NCI-H128 (cell line): ENCODE measurements around the gene RIOK1.
"Not testable (repeated sequence)": the region's sequence is repeated elsewhere in the genome, so short reads cannot be mapped to it uniquely, and the experiment has no call there.

Experiments used
- DNase-seq: peaks from one replicate; lab custom pipeline; 2025; ENCODE audit not compliant: unreplicated experiment; lab: John Stamatoyannopoulos, UW

The RIOK1 gene

GRCh38 chr6:7389451-7390225 lies at the start of gene RIOK1, which contains the start of gene CAGE1:
Gene RIOK1, plus strand, starts transcription at chr6:7389808. Its CDS starts 195 bp downstream, at chr6:7390003.
Gene CAGE1, minus strand, starts transcription at chr6:7389742. Its CDS starts 2,569 bp downstream, at chr6:7387173.
- peak; percentile 76 for DNase-seq

- DNase-seq: no peak
Observed at GRCh38 chr6:7341271-7341670, 48.3 kb upstream of the RIOK1 start.

- no peak for DNase-seq
Observed at GRCh38 chr6:7341989-7342742, 47.4 kb upstream of the RIOK1 start.

- DNase-seq: no peak
Observed at GRCh38 chr6:7343546-7344475, 45.8 kb upstream of the RIOK1 start.

GRCh38 chr6:7344773-7345450 lies 44.7 kb upstream of the RIOK1 start:
- not testable (repeated sequence) for DNase-seq

- not testable (repeated sequence) for DNase-seq
Observed at GRCh38 chr6:7347551-7347997, 42.0 kb upstream of the RIOK1 start.

- DNase-seq: not testable (repeated sequence)
Observed at GRCh38 chr6:7350591-7350990, 39.0 kb upstream of the RIOK1 start.

GRCh38 chr6:7351916-7352315 lies 37.7 kb upstream of the RIOK1 start:
- not testable (repeated sequence) for DNase-seq

- no peak for DNase-seq
Observed at GRCh38 chr6:7367408-7367807, 22.2 kb upstream of the RIOK1 start.

GRCh38 chr6:7373739-7374138 lies 15.9 kb upstream of the RIOK1 start:
- DNase-seq: no peak

- DNase-seq: no peak
Observed at GRCh38 chr6:7377961-7378360, 11.6 kb upstream of the RIOK1 start.

- DNase-seq: no peak
Observed at GRCh38 chr6:7378740-7379139, 10.9 kb upstream of the RIOK1 start.

GRCh38 chr6:7381092-7381491 lies 8.5 kb upstream of the RIOK1 start:
- DNase-seq: no peak

- peak; percentile 32 for DNase-seq
Observed at GRCh38 chr6:7389162-7389450, 502 bp upstream of the RIOK1 start.

GRCh38 chr6:7390226-7390878 lies 744 bp downstream of the RIOK1 start:
- DNase-seq: no peak

GRCh38 chr6:7391151-7391550 lies 1.5 kb downstream of the RIOK1 start:
- no peak for DNase-seq

- DNase-seq: no peak
Observed at GRCh38 chr6:7392402-7392801, 2.8 kb downstream of the RIOK1 start.

GRCh38 chr6:7401075-7401474 lies 11.5 kb downstream of the RIOK1 start:
- no peak for DNase-seq

- DNase-seq: no peak
Observed at GRCh38 chr6:7402716-7403115, 13.1 kb downstream of the RIOK1 start.

GRCh38 chr6:7404546-7404945 lies 14.9 kb downstream of the RIOK1 start:
- DNase-seq: no peak
